Measurements from ENCODE around the gene RARS2. TPM values are rescaled to one million over a fixed set of nuclear protein-coding genes. Genes with fewer than 3 reads are reported as not detected.

Gene RARS2
- total RNA-seq: 10 to 100 TPM; 26.4 to 48.5 (median 44.8) TPM

- DNase-seq: peak; percentile 95 to 98 (median 98)
- TF ChIP-seq POLR2A (IDR thresholded peaks at IDR 0.05) (peak; percentile 91 to 92), CTCF (IDR thresholded peaks at IDR 0.05) (peak in 1 of 6 experiments; percentile 0)
- H3K4me1 ChIP-seq: peaks cover 0 to 37% (median 18%) of the 10 kb centered on the region in 4 donors
These were observed at the start of gene RARS2, which contains the start of gene ORC3 for GRCh38 chr6:87589693-87590416. TSS of gene RARS2 (minus strand) at chr6:87589987. CDS start at chr6:87589957, 30 bp downstream. TSS of gene ORC3 (plus strand) at chr6:87590135. CDS start at chr6:87590169, 34 bp downstream.

GRCh38 chr6:87639373-87639772 lies 49.6 kb upstream of the RARS2 start:
- H3K9me3 ChIP-seq: no peaks in the 10 kb centered on the region
- H3K4me3 ChIP-seq: no peak overlapping the region
- no peak for DNase-seq
- TF ChIP-seq POLR2A (IDR thresholded peaks at IDR 0.05) (no peak), CTCF (IDR thresholded peaks at IDR 0.05) (no peak)
- H3K4me1 ChIP-seq: no peaks in the 10 kb centered on the region
- no peak overlapping the region for H3K27ac ChIP-seq
- H3K27me3 ChIP-seq: no peaks in the 10 kb centered on the region
- peaks cover 0 to 10% (median 0%) of the 10 kb centered on the region in 3 donors for H3K36me3 ChIP-seq

More at GRCh38 chr6:87589693-87590416, at the start of gene RARS2, which contains the start of gene ORC3:
- Histone ChIP-seq H3K4me3 (peak within 1 kb of the TSS; percentile 68 to 88 (median 79)), H3K27me3 (no peaks in the 10 kb centered on the region), H3K9me3 (no peaks in the 10 kb centered on the region), H3K36me3 (peaks cover 0 to 1% (median 0%) of the 10 kb centered on the region in 3 donors), H3K27ac (peak within 1 kb of the TSS; percentile 84 to 87 (median 84))

- Histone ChIP-seq H3K4me1 (no peaks in the 10 kb centered on the region), H3K9me3 (no peaks in the 10 kb centered on the region), H3K27me3 (no peaks in the 10 kb centered on the region), H3K4me3 (no peak overlapping the region), H3K27ac (no peak overlapping the region), H3K36me3 (peaks cover 0 to 10% (median 0%) of the 10 kb centered on the region in 3 donors)
- TF ChIP-seq POLR2A (IDR thresholded peaks at IDR 0.05) (no peak), CTCF (IDR thresholded peaks at IDR 0.05) (no peak)
- DNase-seq: no peak
These were observed 47.3 kb upstream of the RARS2 start for GRCh38 chr6:87637106-87637505.

GRCh38 chr6:87636315-87636714 lies 46.5 kb upstream of the RARS2 start:
- TF ChIP-seq POLR2A (IDR thresholded peaks at IDR 0.05) (no peak), CTCF (IDR thresholded peaks at IDR 0.05) (no peak)
- Histone ChIP-seq H3K27ac (no peak overlapping the region), H3K4me1 (no peaks in the 10 kb centered on the region), H3K36me3 (peaks cover 0 to 10% (median 0%) of the 10 kb centered on the region in 3 donors), H3K4me3 (no peak overlapping the region), H3K9me3 (no peaks in the 10 kb centered on the region), H3K27me3 (no peaks in the 10 kb centered on the region)
- DNase-seq: no peak

- no peak overlapping the region for H3K4me3 ChIP-seq
- H3K36me3 ChIP-seq: peaks cover 0 to 10% (median 0%) of the 10 kb centered on the region in 3 donors
- H3K4me1 ChIP-seq: no peaks in the 10 kb centered on the region
- H3K27me3 ChIP-seq: no peaks in the 10 kb centered on the region
- TF ChIP-seq POLR2A (IDR thresholded peaks at IDR 0.05) (no peak), CTCF (IDR thresholded peaks at IDR 0.05) (no peak)
- H3K27ac ChIP-seq: no peak overlapping the region
- H3K9me3 ChIP-seq: no peaks in the 10 kb centered on the region
- DNase-seq: no peak
These were observed 44.1 kb upstream of the RARS2 start for GRCh38 chr6:87633851-87634250.
